A549 (cell line): ENCODE measurements around the gene CLCN7. TPM values are rescaled to one million over a fixed set of nuclear protein-coding genes. Genes with fewer than 3 reads are reported as not detected.

Experiments used
- ATAC-seq, 2 experiments: fragments of 200-7000 bp in 1 of 2; fragments of >200 bp in 1 of 2; cut with Nextera tagmentation in 1 of 2; cut with Tn5 transposase in 1 of 2; 3 replicates each; pipeline versions ENCODE4 v1.8.0 to v1.9.1; 2018 to 2020; ENCODE audit warnings: mild to moderate bottlenecking in 1 of 2, moderate library complexity in 1 of 2
- CTCF ChIA-PET: fragments of 300-600 bp; sonication (Branson Sonifier 250); formaldehyde crosslinking; extraction: SDS; loops from one replicate; lab custom pipeline; 2021; ENCODE audit warnings: antibody characterized with exemption, inconsistent platforms; lab: Yijun Ruan, JAX
- POLR2A ChIA-PET: fragments of 350-600 bp; formaldehyde crosslinking; extraction: SDS; loops from one replicate; lab custom pipeline; 2021; ENCODE audit warnings: antibody characterized with exemption, inconsistent platforms; lab: Yijun Ruan, JAX
- DNase-seq, 2 experiments: peaks; one replicate each; pipeline versions ENCODE4 v3.0.0 to v3.0.0-alpha.2; 2011 to 2016; ENCODE audit warnings: low read depth in 1 of 2, low spot score in 1 of 2
- FAIRE-seq: peaks from 2 replicates; lab custom pipeline; 2011; peaks lifted over from hg19 to GRCh38; lab: Jason Lieb, UNC
- H3K27ac ChIP-seq, 2 experiments: fragments of >200 bp; sonication (Bioruptor Twin); formaldehyde crosslinking; 3 replicates each; pipeline ENCODE4 v1.5.1; 2016 to 2017
- H3K4me1 ChIP-seq: fragments of >200 bp; sonication (Bioruptor Twin); formaldehyde crosslinking; 3 replicates; pipeline ENCODE4 v1.6.1; 2016
- H3K4me2 ChIP-seq: fragments of >200 bp; sonication (Bioruptor Twin); formaldehyde crosslinking; 3 replicates; pipeline ENCODE4 v1.6.1; 2016
- H3K4me3 ChIP-seq: fragments of >200 bp; sonication (Bioruptor Twin); formaldehyde crosslinking; 3 replicates; pipeline ENCODE4 v1.5.1; 2016
- H3K9me3 ChIP-seq: fragments of >200 bp; sonication (Bioruptor Twin); formaldehyde crosslinking; 3 replicates; pipeline ENCODE4 v1.6.1; 2016
- CHD4 ChIP-seq: fragments of 200-600 bp; sonication (generic); IDR thresholded peaks from 2 replicates; pipeline ENCODE4 v1.6.1; 2016; ENCODE audit warnings: antibody characterized with exemption, mild to moderate bottlenecking, borderline replicate concordance
- CTCF ChIP-seq: fragments of >200 bp; sonication (Bioruptor Twin); formaldehyde crosslinking; IDR thresholded peaks from 3 replicates; pipeline ENCODE4 v1.5.1; 2016
- EHF ChIP-seq: fragments of 250-450 bp; sonication (Bioruptor Pico); IDR thresholded peaks from 2 replicates; pipeline ENCODE4 v1.5.0; 2020; ENCODE audit warnings: mild to moderate bottlenecking
- FOSL2 ChIP-seq, 2 experiments: fragments of 450-650 bp in 1 of 2; fragments of >200 bp in 1 of 2; sonication (Bioruptor Twin) in 1 of 2; formaldehyde crosslinking; IDR thresholded peaks; 2 replicates each; pipeline versions ENCODE4 v1.5.0 to v1.6.1; 2016 to 2020; ENCODE audit warnings: mild to moderate bottlenecking in 1 of 2, moderate library complexity in 1 of 2
- HDAC2 ChIP-seq: fragments of 200-600 bp; sonication (generic); IDR thresholded peaks from 2 replicates; pipeline ENCODE4 v1.6.1; 2016
- HMGXB4 ChIP-seq: fragments of 250-450 bp; sonication (Bioruptor Pico); IDR thresholded peaks from 2 replicates; pipeline ENCODE4 v1.5.0; 2021; ENCODE audit warnings: mild to moderate bottlenecking, moderate library complexity, borderline replicate concordance
- HOXB5 ChIP-seq: fragments of 250-450 bp; sonication (Bioruptor Pico); IDR thresholded peaks from 2 replicates; pipeline ENCODE4 v1.5.0; 2020; ENCODE audit warnings: mild to moderate bottlenecking, moderate library complexity
- JUN ChIP-seq, 2 experiments: fragments of >200 bp; sonication (Bioruptor Twin); formaldehyde crosslinking; IDR thresholded peaks; 2 replicates in 1 of 2; 3 replicates in 1 of 2; pipeline ENCODE4 v1.6.1; 2016 to 2017
- KDM1A ChIP-seq: fragments of 200-600 bp; sonication (generic); IDR thresholded peaks from 2 replicates; pipeline ENCODE4 v1.6.1; 2016; ENCODE audit warnings: low read depth, mild to moderate bottlenecking
- MAFK ChIP-seq: fragments of 450-650 bp; IDR thresholded peaks from 2 replicates; pipeline ENCODE4 v1.6.1; 2014; ENCODE audit not compliant: partially characterized antibody
- MAX ChIP-seq: IDR thresholded peaks from 2 replicates; pipeline ENCODE4 v1.6.1; 2012
- NPAS2 ChIP-seq: fragments of 250-450 bp; sonication (Bioruptor Pico); IDR thresholded peaks from 2 replicates; pipeline ENCODE4 v1.8.0; 2022; ENCODE audit warnings: mild to moderate bottlenecking, moderate library complexity, borderline replicate concordance
- RAD21 ChIP-seq, 2 experiments: fragments of >200 bp in 1 of 2; sonication (Bioruptor Twin) in 1 of 2; formaldehyde crosslinking in 1 of 2; IDR thresholded peaks in 1 of 2; conservative IDR thresholded peaks in 1 of 2; 2 replicates in 1 of 2; 3 replicates in 1 of 2; pipeline ENCODE4 v1.6.1; 2012 to 2018; ENCODE audit warnings: inconsistent platforms in 1 of 2
- RARB ChIP-seq: fragments of 250-450 bp; sonication (Bioruptor Pico); IDR thresholded peaks from 2 replicates; pipeline ENCODE4 v1.8.0; 2021; ENCODE audit warnings: mild to moderate bottlenecking, moderate library complexity
- RFX5 ChIP-seq: fragments of 450-650 bp; IDR thresholded peaks from 2 replicates; pipeline ENCODE4 v1.7.1; 2014; ENCODE audit warnings: antibody characterized with exemption, mild to moderate bottlenecking, moderate library complexity
- SMC3 ChIP-seq: fragments of >200 bp; sonication (Bioruptor Twin); formaldehyde crosslinking; IDR thresholded peaks from 3 replicates; pipeline ENCODE4 v1.6.1; 2018; ENCODE audit warnings: inconsistent platforms
- ZFP36 ChIP-seq: fragments of 450-650 bp; IDR thresholded peaks from 2 replicates; pipeline ENCODE4 v1.6.1; 2014; ENCODE audit warnings: borderline replicate concordance; ENCODE audit not compliant: partially characterized antibody
- WGBS: methylation state at CpG from one replicate; pipeline ENCODE4 v1.1.6; 2017; ENCODE audit errors: missing lambda C conversion rate; 5-methylcytosine and 5-hydroxymethylcytosine counted together
- polyA plus RNA-seq, 4 experiments: library from polyadenylated mRNA; depleted of rRNA in 3 of 4; stranded (reverse); fragments of >200 nt; fragmentation: RNase III in 1 of 4; extraction: RNeasy Plus Mini Kit Qiagen cat#74134 plus additional on column Dnase treatment in 1 of 4; gene quantifications; 2 replicates in 3 of 4; 3 replicates in 1 of 4; pipeline ENCODE4 v1.2.3, GENCODE V29; 2011 to 2017
- TF ChIP-seq, protein P1 (sequence below): fragments of 450-650 bp; IDR thresholded peaks from 2 replicates; pipeline ENCODE4 v1.6.1; 2014; ENCODE audit warnings: antibody characterized with exemption
- TF ChIP-seq, protein P2 (sequence below): fragments of >200 bp; sonication (Bioruptor Twin); formaldehyde crosslinking; IDR thresholded peaks from 3 replicates; pipeline ENCODE4 v1.6.1; 2016
- TF ChIP-seq, protein P3 (sequence below): IDR thresholded peaks from 2 replicates; pipeline ENCODE4 v1.6.1; 2012; ENCODE audit warnings: low read depth, borderline replicate concordance

The CLCN7 gene
- polyA plus RNA-seq, 2 of the 4 experiments (the other 2 are of a cell fraction), result 17.2 to 69.7 TPM

DNA sequence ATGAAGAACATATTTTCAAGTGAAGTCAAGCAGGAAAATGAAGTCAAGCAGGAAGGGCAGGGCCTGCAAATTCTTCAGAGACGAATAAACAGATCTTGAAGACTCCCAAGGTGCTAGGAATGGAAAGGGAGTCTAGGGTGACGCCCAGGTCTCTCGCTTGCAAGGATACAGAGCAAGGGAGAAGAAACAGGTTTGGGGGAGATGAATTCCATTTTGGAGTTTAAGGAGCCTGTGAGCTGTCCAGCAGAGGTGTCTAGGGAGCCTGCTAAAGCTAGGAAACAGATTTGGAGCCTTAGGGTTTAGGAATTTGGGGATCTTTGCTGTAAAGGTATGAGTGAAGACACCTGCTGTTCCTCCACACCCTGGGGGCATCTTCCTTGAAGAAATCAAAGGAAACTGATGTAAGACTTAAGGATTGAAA, 58.3 kb downstream of the CLCN7 start:
- DNase-seq, result peak in 1 of 2 experiments; percentile 45
- ChIA-PET POLR2A (interaction anchor here (1.6 kb wide), 1 partner anchor 37 kb away, joined by 5 read pairs; no protein-coding TSS in a partner anchor), CTCF (interaction anchor here (0.6 to 2.4 kb wide), 4 partner anchors 8 to 311 kb away, joined by 3 to 11 read pairs (median 4); no protein-coding TSS in a partner anchor)
- peak overlapping the region; percentile 19; the same call in 2 of the 3 replicates for H3K4me2 ChIP-seq
- peak overlapping the region in 1 of 2 experiments; percentile 13; a peak in 2 of 6 replicates for H3K27ac ChIP-seq
- no peaks in the 10 kb centered on the region for H3K9me3 ChIP-seq
- peaks cover 27% of the 10 kb centered on the region; the same call in 2 of the 3 replicates for H3K4me1 ChIP-seq
- no peak for ATAC-seq
- H3K4me3 ChIP-seq, result no peak overlapping the region
- whole genome bisulfite sequencing, result 54% methylated on average over 3 of the region's 3 CpGs
- no peak for TF ChIP-seq MAX
- no peak for TF ChIP-seq ZFP36
- TF ChIP-seq NPAS2, result no peak
- TF ChIP-seq SMC3, result no peak
- TF ChIP-seq RFX5, result no peak
- no peak for TF ChIP-seq RAD21 (conservative IDR thresholded peaks at IDR 0.05 in 1 of 2, IDR thresholded peaks at IDR 0.05 in 1 of 2)
- TF ChIP-seq, protein P1, sequence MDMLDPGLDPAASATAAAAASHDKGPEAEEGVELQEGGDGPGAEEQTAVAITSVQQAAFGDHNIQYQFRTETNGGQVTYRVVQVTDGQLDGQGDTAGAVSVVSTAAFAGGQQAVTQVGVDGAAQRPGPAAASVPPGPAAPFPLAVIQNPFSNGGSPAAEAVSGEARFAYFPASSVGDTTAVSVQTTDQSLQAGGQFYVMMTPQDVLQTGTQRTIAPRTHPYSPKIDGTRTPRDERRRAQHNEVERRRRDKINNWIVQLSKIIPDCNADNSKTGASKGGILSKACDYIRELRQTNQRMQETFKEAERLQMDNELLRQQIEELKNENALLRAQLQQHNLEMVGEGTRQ, result no peak
- TF ChIP-seq HOXB5 (CRISPR knock-in tag), result no peak
- TF ChIP-seq, protein P2, sequence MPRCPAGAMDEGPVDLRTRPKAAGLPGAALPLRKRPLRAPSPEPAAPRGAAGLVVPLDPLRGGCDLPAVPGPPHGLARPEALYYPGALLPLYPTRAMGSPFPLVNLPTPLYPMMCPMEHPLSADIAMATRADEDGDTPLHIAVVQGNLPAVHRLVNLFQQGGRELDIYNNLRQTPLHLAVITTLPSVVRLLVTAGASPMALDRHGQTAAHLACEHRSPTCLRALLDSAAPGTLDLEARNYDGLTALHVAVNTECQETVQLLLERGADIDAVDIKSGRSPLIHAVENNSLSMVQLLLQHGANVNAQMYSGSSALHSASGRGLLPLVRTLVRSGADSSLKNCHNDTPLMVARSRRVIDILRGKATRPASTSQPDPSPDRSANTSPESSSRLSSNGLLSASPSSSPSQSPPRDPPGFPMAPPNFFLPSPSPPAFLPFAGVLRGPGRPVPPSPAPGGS, result no peak
- no peak for TF ChIP-seq MAFK
- TF ChIP-seq RARB, result no peak
- TF ChIP-seq CHD4, result no peak
- no peak for TF ChIP-seq EHF (CRISPR knock-in tag)
- FAIRE-seq, result no peak

- TF ChIP-seq JUN (IDR thresholded peaks at IDR 0.05), result peak in 1 of 2 experiments; percentile 37; a peak in 1 of 5 replicates
- TF ChIP-seq, protein P3, sequence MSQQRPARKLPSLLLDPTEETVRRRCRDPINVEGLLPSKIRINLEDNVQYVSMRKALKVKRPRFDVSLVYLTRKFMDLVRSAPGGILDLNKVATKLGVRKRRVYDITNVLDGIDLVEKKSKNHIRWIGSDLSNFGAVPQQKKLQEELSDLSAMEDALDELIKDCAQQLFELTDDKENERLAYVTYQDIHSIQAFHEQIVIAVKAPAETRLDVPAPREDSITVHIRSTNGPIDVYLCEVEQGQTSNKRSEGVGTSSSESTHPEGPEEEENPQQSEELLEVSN, result no peak
- Histone ChIP-seq H3K9me3 (no peaks in the 10 kb centered on the region), H3K4me3 (peak within 1 kb of the TSS; percentile 89), H3K4me2 (peak within 1 kb of the TSS; percentile 95), H3K27ac (peak within 1 kb of the TSS; percentile 83 to 91), H3K4me1 (peaks cover 27% of the 10 kb centered on the region; the same call in 2 of the 3 replicates)
- ChIA-PET POLR2A (no interaction called here), CTCF (no interaction called here)
- peak; percentile 72 to 75 for ATAC-seq
- peak in 1 of 2 experiments; percentile 55 for DNase-seq
- 15% methylated on average over 6 of the region's 72 CpGs for WGBS
- no peak for FAIRE-seq
Observed at GRCh38 chr16:1414532-1415260, 60.1 kb downstream of the CLCN7 start, which contains the start of gene UNKL. Gene UNKL, minus strand, starts transcription at chr16:1414704. Its CDS starts 13 bp downstream, at chr16:1414691.

- no peaks in the 10 kb centered on the region for H3K9me3 ChIP-seq
- TF ChIP-seq MAX (0 out of 2 replicates have a peak, but pooled peaks have one; percentile 39), CTCF (peak; percentile 78), FOSL2 (IDR thresholded peaks at IDR 0.05) (no peak), FOSL2 (CRISPR knock-in tag; IDR thresholded peaks at IDR 0.05) (no peak), KDM1A (peak; percentile 51; the same call in 1 of the 2 replicates), RARB (no peak), SMC3 (peak; percentile 61), HMGXB4 (peak; percentile 66; the same call in 1 of the 2 replicates), RFX5 (no peak), HDAC2 (no peak), RAD21 (conservative IDR thresholded peaks at IDR 0.05 in 1 of 2, IDR thresholded peaks at IDR 0.05 in 1 of 2) (peak; percentile 39 to 62)
- TF ChIP-seq, all 56 proteins: peak for 6
- peak overlapping the region; percentile 89 for H3K4me3 ChIP-seq
- peak overlapping the region; percentile 95 for H3K4me2 ChIP-seq
- 13% methylated on average over 33 of the region's 85 CpGs for WGBS
- no peak for FAIRE-seq
- H3K4me1 ChIP-seq, result peaks cover 22% of the 10 kb centered on the region; the same call in 2 of the 3 replicates
- CTCF ChIA-PET, result interaction anchor here (0.9 to 3.2 kb wide), 3 partner anchors 12 to 51 kb away, joined by 3 to 19 read pairs (median 4); no protein-coding TSS in a partner anchor
- DNase-seq, result peak; percentile 61 to 79
- peak; percentile 74 to 75 for ATAC-seq
- POLR2A ChIA-PET, result no interaction called here
- peak overlapping the region; percentile 83 to 91 for H3K27ac ChIP-seq
Observed at GRCh38 chr16:1413684-1414531, 60.9 kb downstream of the CLCN7 start.
